ENCODE measurements around the gene ZNF740. TPM values are rescaled to one million over a fixed set of nuclear protein-coding genes. Genes with fewer than 3 reads are reported as not detected.

Gene ZNF740
- total and polyA plus RNA-seq, 2 of the 8 experiments (the other 6 are each of a cell fraction or from before 2014, with no cell fraction given): 8.2 to 40.0 TPM

- TF ChIP-seq MAX (IDR thresholded peaks at IDR 0.05): peak; percentile 30; the same call in 1 of the 2 replicates
- TF ChIP-seq ATF3 (IDR thresholded peaks at IDR 0.05; ENCODE audit: insufficient read depth, low read depth, low read length): no peak
- TF ChIP-seq CHD2 (IDR thresholded peaks at IDR 0.05; ENCODE audit: low read length): peak; percentile 57; the same call in 1 of the 2 replicates
- TF ChIP-seq EZH2 (IDR thresholded peaks at IDR 0.05; ENCODE audit: low read depth, low read length, severe bottlenecking): no peak
- TF ChIP-seq KDM1A (IDR thresholded peaks at IDR 0.05; ENCODE audit: borderline replicate concordance, low read length): no peak
- TF ChIP-seq CHD1 (IDR thresholded peaks at IDR 0.05; ENCODE audit: low read depth, low read length): no peak
- no peak for TF ChIP-seq BCL11A (IDR thresholded peaks at IDR 0.05; ENCODE audit: low read depth in 2 of 2, low read length in 2 of 2)
- TF ChIP-seq E2F6 (IDR thresholded peaks at IDR 0.05): no peak
- no peak for TF ChIP-seq HDAC2 (IDR thresholded peaks at IDR 0.05; ENCODE audit: borderline replicate concordance in 1 of 2, low read depth in 2 of 2, low read length in 2 of 2)
- TF ChIP-seq TCF12 (IDR thresholded peaks at IDR 0.05; ENCODE audit: low read depth, low read length): no peak
- no peak for TF ChIP-seq POLR2A (IDR thresholded peaks at IDR 0.05; ENCODE audit: control extremely low read depth in 1 of 2, low read depth in 2 of 2, low read length in 2 of 2)
- TF ChIP-seq MAFK (IDR thresholded peaks at IDR 0.05; ENCODE audit: low read depth, low read length): no peak
- no peak for TF ChIP-seq ASH2L (IDR thresholded peaks at IDR 0.05; ENCODE audit: low read length)
- no peak for TF ChIP-seq HDAC6 (IDR thresholded peaks at IDR 0.05; ENCODE audit: low read depth, low read length)
- TF ChIP-seq SIX5 (IDR thresholded peaks at IDR 0.05; ENCODE audit: low read depth, low read length): no peak
- no peak for TF ChIP-seq RFX5 (IDR thresholded peaks at IDR 0.05; ENCODE audit: borderline replicate concordance, low read depth, low read length)
- peak in 2 of 3 experiments; percentile 49 to 64; a peak in 3 of 4 replicates for TF ChIP-seq CTCF (IDR thresholded peaks at IDR 0.05; ENCODE audit: control extremely low read depth in 1 of 3, insufficient read depth in 1 of 3, low read depth in 1 of 3, low read length in 3 of 3)
Measured at GRCh38 chr12:53224061-53224896, 43.8 kb downstream of the ZNF740 start (continued).
